ENCODE results near the gene NUCB1. TPM values are rescaled to one million over a fixed set of nuclear protein-coding genes. Genes with fewer than 3 reads are reported as not detected.
A peak's percentile ranks its signal among the peaks of the same experiment; 100 is the strongest.
"Not testable (repeated sequence)": the region's sequence is repeated elsewhere in the genome, so short reads cannot be mapped to it uniquely, and the experiment has no call there.

The NUCB1 gene
- total and polyA plus RNA-seq, 2 experiments from 2014 or later: 230 to 337 TPM

DNA sequence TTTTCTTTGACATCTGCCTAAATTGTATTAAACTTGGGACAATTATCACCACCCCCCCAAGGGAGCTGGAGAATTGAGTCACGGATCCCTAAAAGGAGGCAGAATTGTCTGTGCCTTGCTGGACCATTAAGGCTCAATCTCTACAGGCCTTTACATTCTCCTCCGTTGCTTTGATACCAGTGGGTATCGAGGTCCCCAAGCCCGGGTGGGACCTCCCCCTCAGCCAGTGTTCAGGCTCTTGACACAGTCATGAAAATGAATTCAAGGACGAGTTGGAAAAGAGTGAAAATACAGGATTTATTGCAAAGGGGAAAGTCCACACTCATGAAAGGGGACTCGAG is 22.3 kb upstream of the NUCB1 start:
- Histone ChIP-seq H3K9me3 (ENCODE audit: low read depth) (no peaks in the 10 kb centered on the region), H3K4me3 (no peak overlapping the region), H3K36me3 (peaks cover 13% of the 10 kb centered on the region), H3K27ac (peak overlapping the region; percentile 22), H3K4me1 (ENCODE audit: low read depth) (peaks cover 39% of the 10 kb centered on the region), H3K27me3 (no peaks in the 10 kb centered on the region)
- no peak for TF ChIP-seq CTCF (IDR thresholded peaks at IDR 0.05; ENCODE audit: low read depth, low read length)
- no peak for DNase-seq (ENCODE audit: low read depth in 1 of 2, low spot score in 1 of 2)

DNA sequence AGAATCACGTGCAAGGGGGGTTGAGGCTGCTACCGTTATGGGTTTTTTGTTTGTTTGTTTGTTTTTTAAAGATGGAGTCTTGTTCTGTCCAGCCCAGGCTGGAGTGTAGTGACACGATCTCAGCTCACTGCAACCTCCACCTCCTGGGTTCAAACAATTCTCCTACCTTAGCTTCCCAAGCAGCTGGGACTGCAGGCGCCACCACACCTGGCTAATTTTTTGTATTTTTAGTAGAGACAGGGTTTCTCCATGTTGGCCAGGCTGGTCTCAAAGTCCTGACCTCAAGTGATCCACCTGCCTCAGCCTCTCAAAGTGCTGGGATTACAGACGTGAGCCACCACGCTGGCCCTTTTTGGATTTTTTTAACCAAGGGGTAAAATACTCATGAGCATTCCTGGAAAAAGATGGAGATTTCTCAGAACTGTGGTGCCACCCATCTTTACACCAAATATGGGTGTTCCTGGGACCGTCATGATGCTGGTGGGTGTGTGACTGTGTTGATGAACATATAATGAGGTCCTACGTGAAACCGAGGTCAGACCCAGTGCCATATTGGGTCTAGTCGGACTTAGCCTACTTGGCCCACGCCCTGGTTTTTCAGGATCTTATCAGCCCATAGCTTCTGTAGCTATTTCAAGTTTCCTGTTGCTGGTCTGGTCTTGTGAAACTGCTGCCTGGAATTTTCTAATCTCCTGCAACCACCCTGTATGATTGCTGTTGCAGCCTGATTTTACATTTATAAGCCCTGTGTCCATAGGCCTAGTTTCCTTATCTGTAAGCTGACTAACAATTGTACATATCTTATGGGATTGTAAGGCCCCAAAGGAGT is 21.7 kb upstream of the NUCB1 start:
- Histone ChIP-seq H3K9me3 (ENCODE audit: low read depth) (no peaks in the 10 kb centered on the region), H3K27ac (peak overlapping the region; percentile 22), H3K4me1 (ENCODE audit: low read depth) (peaks cover 36% of the 10 kb centered on the region), H3K27me3 (no peaks in the 10 kb centered on the region), H3K4me3 (no peak overlapping the region), H3K36me3 (peaks cover 10% of the 10 kb centered on the region)
- TF ChIP-seq CTCF (IDR thresholded peaks at IDR 0.05; ENCODE audit: low read depth, low read length): no peak
- peak in 1 of 2 donors; percentile 97 for DNase-seq (ENCODE audit: low read depth in 1 of 2, low spot score in 1 of 2)

- Histone ChIP-seq H3K4me3 (no peak overlapping the region), H3K27me3 (no peaks in the 10 kb centered on the region)
Observed at GRCh38 chr19:48879025-48879637, 21.0 kb upstream of the NUCB1 start.

GRCh38 chr19:48879696-48880095 is 20.4 kb upstream of the NUCB1 start:
- H3K27me3 ChIP-seq; DNase-seq (ENCODE audit: low read depth in 1 of 2, low spot score in 1 of 2); H3K4me3 ChIP-seq; H3K36me3 ChIP-seq; H3K27ac ChIP-seq; H3K9me3 ChIP-seq (ENCODE audit: low read depth): not testable (repeated sequence)
- H3K4me1 ChIP-seq (ENCODE audit: low read depth): peaks cover 24% of the 10 kb centered on the region

More at GRCh38 chr19:48879025-48879637, 21.0 kb upstream of the NUCB1 start:
- H3K36me3 ChIP-seq: peaks cover 4% of the 10 kb centered on the region
- peak overlapping the region; percentile 22 for H3K27ac ChIP-seq
- peaks cover 29% of the 10 kb centered on the region for H3K4me1 ChIP-seq (ENCODE audit: low read depth)
- no peak for TF ChIP-seq CTCF (IDR thresholded peaks at IDR 0.05; ENCODE audit: low read depth, low read length)
- no peak for DNase-seq (ENCODE audit: low read depth in 1 of 2, low spot score in 1 of 2)
- no peaks in the 10 kb centered on the region for H3K9me3 ChIP-seq (ENCODE audit: low read depth)

- DNase-seq (ENCODE audit: low read depth in 1 of 2, low spot score in 1 of 2): peak in 1 of 2 donors; percentile 36
- H3K9me3 ChIP-seq (ENCODE audit: low read depth): no peaks in the 10 kb centered on the region
- TF ChIP-seq CTCF (IDR thresholded peaks at IDR 0.05; ENCODE audit: low read depth, low read length): no peak
- no peaks in the 10 kb centered on the region for H3K27me3 ChIP-seq
- H3K36me3 ChIP-seq: no peaks in the 10 kb centered on the region
- peaks cover 6% of the 10 kb centered on the region for H3K4me1 ChIP-seq (ENCODE audit: low read depth)
- H3K27ac ChIP-seq: no peak overlapping the region
- no peak overlapping the region for H3K4me3 ChIP-seq
Observed at GRCh38 chr19:48881741-48882657, 18.1 kb upstream of the NUCB1 start.

All from cardiac muscle cell (in vitro differentiated cells and primary cell).